Upper lobe of right lung (tissue), 1 donor: ENCODE measurements around the gene PRAMEF6. TPM values are rescaled to one million over a fixed set of nuclear protein-coding genes. Genes with fewer than 3 reads are reported as not detected.
"Not testable (repeated sequence)": the region's sequence is repeated elsewhere in the genome, so short reads cannot be mapped to it uniquely, and the experiment has no call there.

ENCODE experiments used
- ATAC-seq: fragments of 200-7000 bp; cut with Tn5 transposase; one replicate; pipeline ENCODE4 v1.9.1; 2020; ENCODE audit warnings: mild to moderate bottlenecking, moderate library complexity
- DNase-seq: peaks from one replicate; pipeline ENCODE4 v3.0.0-alpha.2; 2020
- H3K27ac ChIP-seq: fragments of 200-600 bp; one replicate; pipeline ENCODE4 v1.8.0; 2022
- H3K27me3 ChIP-seq: fragments of 200-600 bp; one replicate; pipeline ENCODE4 v1.8.0; 2022; ENCODE audit warnings: mild to moderate bottlenecking
- H3K36me3 ChIP-seq: fragments of 200-600 bp; one replicate; pipeline ENCODE4 v1.8.0; 2022
- H3K4me1 ChIP-seq: fragments of 200-600 bp; one replicate; pipeline ENCODE4 v1.8.0; 2022
- H3K4me3 ChIP-seq: fragments of 200-600 bp; one replicate; pipeline ENCODE4 v1.8.0; 2022; ENCODE audit warnings: mild to moderate bottlenecking
- H3K9me3 ChIP-seq: fragments of 200-600 bp; one replicate; pipeline ENCODE4 v1.8.0; 2022
- intact Hi-C: fragments of 100-400 bp; cut with DNase I; formaldehyde crosslinking; loops from one replicate; pipeline ENCODE4 v1.11.0; 2022
- long read RNA-seq: library from polyadenylated mRNA; unstranded; transcript quantifications from one replicate; pipeline ENCODE4 v2.0.0, GENCODE V29; 2021
- total RNA-seq: library from RNA; stranded (reverse); fragmentation: NEBNext Ultra II Directional; extraction: Animal tissue kit (Norgen Biotek cat#: 25700); gene quantifications from one replicate; pipeline ENCODE4 v1.2.1, GENCODE V29; 2021
- donor health status: DM: no; HTN: yes; CAD: no; lungs with severe emphysema.

The PRAMEF6 gene
- total RNA-seq: not detected
- long read RNA-seq: 0 reads

GRCh38 chr1:12947480-12947879, at the start of gene PRAMEF6:
PRAMEF6 (minus strand) TSS chr1:12947580; CDS start chr1:12942518, 5,062 bp downstream.
- H3K27me3 ChIP-seq, intact Hi-C loops, H3K9me3 ChIP-seq, H3K4me3 ChIP-seq, H3K27ac ChIP-seq, DNase-seq, H3K36me3 ChIP-seq, ATAC-seq, H3K4me1 ChIP-seq: not testable (repeated sequence)

- intact Hi-C loops, DNase-seq, H3K36me3 ChIP-seq, H3K27me3 ChIP-seq, H3K27ac ChIP-seq, H3K9me3 ChIP-seq, H3K4me1 ChIP-seq, H3K4me3 ChIP-seq: not testable (repeated sequence)
- ATAC-seq: peak; percentile 54
Measured at GRCh38 chr1:12924368-12924767, 23.0 kb downstream of the PRAMEF6 start.

DNA sequence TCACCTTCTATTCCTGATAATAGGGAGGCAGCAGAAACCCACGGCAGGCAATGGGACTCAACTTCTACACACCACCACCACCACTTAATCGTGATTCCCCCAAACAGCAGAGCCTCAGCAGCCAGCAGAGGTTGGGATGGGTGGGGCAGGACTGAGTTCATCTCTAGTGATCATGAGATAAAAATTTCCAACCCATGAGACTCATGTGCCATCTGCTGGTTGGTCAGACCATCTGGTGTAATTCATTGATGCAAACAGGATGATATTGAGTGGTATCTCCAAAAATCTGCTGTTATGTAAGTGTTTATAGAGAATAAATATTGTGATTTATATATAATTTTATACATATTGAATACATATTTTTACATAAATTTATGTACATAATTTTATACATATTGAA, 25.6 kb downstream of the PRAMEF6 start:
- DNase-seq, H3K4me1 ChIP-seq, H3K27ac ChIP-seq, intact Hi-C loops, H3K36me3 ChIP-seq, H3K27me3 ChIP-seq, H3K4me3 ChIP-seq, H3K9me3 ChIP-seq, ATAC-seq: not testable (repeated sequence)

DNA sequence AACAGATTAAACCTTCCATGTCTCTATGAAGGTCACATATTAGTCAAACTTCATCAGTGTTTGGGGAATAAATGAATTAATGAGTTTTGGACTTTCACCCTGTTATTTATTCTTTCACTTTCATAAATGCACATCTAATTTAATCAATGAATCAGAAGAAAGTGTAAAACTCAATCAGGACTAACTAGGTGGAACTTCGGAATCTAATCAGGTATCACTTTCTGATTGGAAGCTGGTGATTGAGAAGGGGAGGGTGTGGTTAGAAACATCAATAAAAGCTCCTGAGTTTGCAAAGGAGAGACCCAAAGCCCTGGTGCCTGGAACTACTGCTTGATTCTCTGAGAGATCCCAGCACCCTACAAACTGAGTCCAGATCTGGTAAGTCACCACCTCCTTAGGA, 31.1 kb downstream of the PRAMEF6 start, which contains the start of gene PRAMEF7:
PRAMEF7 (plus strand) TSS at position 301 of the 400 bp plus-strand sequence. CDS start 1,083 bp downstream, outside the sequence.
- H3K27me3 ChIP-seq, DNase-seq, ATAC-seq, H3K36me3 ChIP-seq, H3K9me3 ChIP-seq, H3K27ac ChIP-seq, H3K4me1 ChIP-seq, intact Hi-C loops, H3K4me3 ChIP-seq: not testable (repeated sequence)

- DNase-seq, H3K36me3 ChIP-seq, H3K4me1 ChIP-seq, intact Hi-C loops, H3K4me3 ChIP-seq, ATAC-seq, H3K9me3 ChIP-seq, H3K27ac ChIP-seq, H3K27me3 ChIP-seq: not testable (repeated sequence)
Measured at GRCh38 chr1:12903793-12904572, 43.4 kb downstream of the PRAMEF6 start.

DNA sequence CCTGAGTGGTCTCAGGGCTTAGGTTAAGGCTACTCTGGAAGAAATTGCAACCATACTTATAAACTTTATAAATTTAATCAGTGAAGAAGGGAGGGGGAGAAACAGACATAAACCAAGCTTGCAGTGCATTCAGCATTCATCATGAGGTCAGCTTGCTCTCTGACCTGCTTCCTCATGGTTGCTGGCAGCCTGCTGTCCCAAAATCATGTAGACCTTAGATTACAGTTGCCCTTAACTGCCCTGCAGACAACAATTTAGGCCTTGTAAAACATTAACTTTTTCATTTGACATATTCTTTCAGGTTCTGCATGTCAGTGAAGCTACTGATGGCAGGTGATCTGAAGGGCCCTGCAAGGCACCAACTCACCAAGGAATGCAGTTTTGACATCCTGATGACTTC, 48.2 kb downstream of the PRAMEF6 start:
- H3K4me3 ChIP-seq, H3K36me3 ChIP-seq, DNase-seq, intact Hi-C loops, H3K27ac ChIP-seq, H3K4me1 ChIP-seq, H3K27me3 ChIP-seq, ATAC-seq, H3K9me3 ChIP-seq: not testable (repeated sequence)

GRCh38 chr1:12898170-12898569, 49.2 kb downstream of the PRAMEF6 start, which contains the start of gene PRAMEF10:
PRAMEF10 (minus strand) TSS chr1:12898270; CDS start chr1:12895847, 2,423 bp downstream.
- H3K9me3 ChIP-seq, H3K4me1 ChIP-seq, intact Hi-C loops, ATAC-seq, DNase-seq, H3K36me3 ChIP-seq, H3K4me3 ChIP-seq, H3K27ac ChIP-seq, H3K27me3 ChIP-seq: not testable (repeated sequence)

Other genes with a start within 250 kb of the PRAMEF6 start
- gene AADACL3, start 231.5 kb downstream of the PRAMEF6 start, total RNA-seq: not detected
- gene CFAP107, start 201.4 kb downstream of the PRAMEF6 start, total RNA-seq: not detected
- gene PRAMEF12, start 173.8 kb downstream of the PRAMEF6 start, total RNA-seq: not detected
- not detected for gene PRAMEF1, start 156.2 kb downstream of the PRAMEF6 start, total RNA-seq
- not detected for gene PRAMEF11, start 116.2 kb downstream of the PRAMEF6 start, total RNA-seq
- gene HNRNPCL1, start 98.9 kb downstream of the PRAMEF6 start, total RNA-seq: not detected
- gene PRAMEF2, start 90.5 kb downstream of the PRAMEF6 start, total RNA-seq: not detected
- gene PRAMEF4, start 61.4 kb downstream of the PRAMEF6 start, total RNA-seq: not detected
- not detected for gene PRAMEF10, start 49.3 kb downstream of the PRAMEF6 start, total RNA-seq
- gene PRAMEF7, start 31.0 kb downstream of the PRAMEF6 start, total RNA-seq: not detected
- gene PRAMEF27, start 109.0 kb upstream of the PRAMEF6 start, total RNA-seq: not detected
- not detected for gene HNRNPCL3, start 113.2 kb upstream of the PRAMEF6 start, total RNA-seq
- gene PRAMEF25, start 123.2 kb upstream of the PRAMEF6 start, total RNA-seq: not detected
- not detected for gene HNRNPCL2, start 169.3 kb upstream of the PRAMEF6 start, total RNA-seq
- not detected for gene PRAMEF26, start 208.4 kb upstream of the PRAMEF6 start, total RNA-seq
- not detected for gene HNRNPCL4, start 218.1 kb upstream of the PRAMEF6 start, total RNA-seq
- gene PRAMEF9, start 224.3 kb upstream of the PRAMEF6 start, total RNA-seq: not detected